DMS153 treated with DMSO at 0.1 percent for 48 hours (cell line): Measurements from ENCODE around the gene CALHM5.

Experiments used
- DNase-seq: peaks from one replicate; lab custom pipeline; 2025; ENCODE audit not compliant: unreplicated experiment; lab: John Stamatoyannopoulos, UW

Gene CALHM5

DNA sequence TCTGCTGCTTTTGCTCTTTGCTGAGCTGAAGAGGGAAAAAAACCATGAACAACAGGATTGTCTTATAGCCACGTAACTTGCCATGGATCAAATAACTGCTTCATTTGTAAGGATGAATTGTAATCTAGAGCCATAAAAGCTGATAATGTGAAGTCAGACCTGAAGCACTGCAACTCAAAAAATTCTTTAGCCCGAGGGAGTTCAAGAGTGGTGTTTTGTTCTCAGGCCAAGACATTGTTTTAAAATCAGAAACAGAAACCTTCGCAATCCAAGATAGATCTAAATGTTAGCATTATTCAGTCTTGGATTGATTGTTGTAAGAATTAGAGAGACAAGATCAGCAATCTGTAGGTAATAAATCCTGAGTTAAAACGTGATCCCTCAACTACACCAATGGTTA is 34.2 kb downstream of the CALHM5 start, which contains the start of gene TRAPPC3L:
TRAPPC3L (minus strand) TSS at position 34 of the 400 bp plus-strand sequence. CDS start 170 bp downstream, outside the sequence.
- DNase-seq = no peak

DNA sequence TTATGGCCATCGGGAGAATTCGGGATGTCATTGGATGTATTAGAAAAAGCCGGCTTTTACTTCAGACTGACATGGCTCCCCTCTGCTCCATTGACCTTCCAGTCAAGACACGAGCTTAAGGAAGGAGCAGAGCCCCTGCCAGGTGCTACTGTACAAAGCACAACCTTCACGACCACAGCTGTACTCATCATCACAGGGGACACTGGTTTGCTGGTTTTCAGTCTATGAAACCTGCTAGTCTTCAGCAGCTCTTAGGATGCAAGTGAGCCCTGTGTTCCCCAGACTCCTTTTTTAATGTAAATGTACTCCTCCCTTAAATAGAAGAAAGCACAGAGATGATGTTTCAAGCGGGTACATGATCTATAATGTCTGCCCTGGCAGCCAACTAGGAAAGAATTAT is 35.9 kb downstream of the CALHM5 start:
- no peak for DNase-seq

DNA sequence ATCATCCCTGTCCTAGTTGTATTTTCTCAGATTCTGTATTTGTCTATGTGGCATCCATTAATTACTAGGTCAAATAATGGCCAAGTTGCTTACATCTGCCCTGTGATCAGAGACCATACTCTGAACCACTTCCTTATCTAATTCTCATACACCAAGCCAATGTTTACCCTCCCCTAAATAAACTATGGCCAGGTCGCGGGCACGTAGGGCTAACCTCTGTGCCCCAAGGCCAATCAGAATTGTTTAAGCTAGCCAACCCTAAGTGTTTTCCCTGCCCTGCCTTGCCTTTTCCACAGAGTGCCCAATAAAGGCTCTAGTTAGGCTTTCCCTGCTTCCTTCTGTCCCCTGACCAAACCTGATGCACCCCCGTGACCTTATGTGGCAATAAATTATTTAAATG is 39.4 kb downstream of the CALHM5 start:
- no peak for DNase-seq

DNA sequence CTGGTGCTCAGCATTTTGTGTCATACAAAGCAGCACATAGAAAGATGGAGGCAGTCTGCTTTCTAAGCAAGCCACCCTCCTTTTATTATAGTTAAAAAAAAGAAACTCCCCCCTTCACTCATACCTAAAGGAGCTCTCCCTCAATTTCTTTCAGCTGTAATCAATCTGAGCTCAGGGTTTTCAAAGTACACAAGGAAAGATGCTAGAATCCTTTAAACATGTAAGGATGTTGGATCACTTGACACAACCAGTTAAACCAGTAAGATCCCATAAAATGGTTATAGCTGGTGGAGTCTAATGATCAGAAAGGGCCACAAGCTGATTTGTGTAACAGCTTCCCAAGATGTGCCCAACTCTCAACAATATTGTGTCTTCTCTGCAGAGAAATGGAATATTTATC is 42.0 kb downstream of the CALHM5 start, which contains the start of gene CALHM4:
CALHM4 (plus strand) TSS at position 301 of the 400 bp plus-strand sequence; CDS start at position 344, 43 bp downstream.
- no peak for DNase-seq

DNA sequence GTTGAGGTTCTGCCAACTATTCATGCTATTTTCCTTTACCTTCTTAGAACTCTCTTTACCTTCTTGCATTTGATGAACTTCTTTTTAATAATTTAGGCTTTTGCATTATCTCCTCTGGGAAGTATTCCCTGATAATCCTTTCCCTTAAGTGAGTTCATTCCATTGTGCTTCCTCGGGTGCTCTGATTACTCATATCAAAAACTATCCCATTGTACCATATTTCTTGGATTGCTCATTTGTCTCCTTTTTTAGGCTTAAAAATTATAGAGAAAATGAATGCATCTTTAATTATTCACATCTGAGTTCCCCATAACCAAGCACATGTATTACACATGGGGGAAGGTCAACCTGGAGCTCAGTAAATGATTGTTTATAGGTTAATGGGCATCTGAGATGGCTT is 44.6 kb downstream of the CALHM5 start:
- DNase-seq = no peak

DNA sequence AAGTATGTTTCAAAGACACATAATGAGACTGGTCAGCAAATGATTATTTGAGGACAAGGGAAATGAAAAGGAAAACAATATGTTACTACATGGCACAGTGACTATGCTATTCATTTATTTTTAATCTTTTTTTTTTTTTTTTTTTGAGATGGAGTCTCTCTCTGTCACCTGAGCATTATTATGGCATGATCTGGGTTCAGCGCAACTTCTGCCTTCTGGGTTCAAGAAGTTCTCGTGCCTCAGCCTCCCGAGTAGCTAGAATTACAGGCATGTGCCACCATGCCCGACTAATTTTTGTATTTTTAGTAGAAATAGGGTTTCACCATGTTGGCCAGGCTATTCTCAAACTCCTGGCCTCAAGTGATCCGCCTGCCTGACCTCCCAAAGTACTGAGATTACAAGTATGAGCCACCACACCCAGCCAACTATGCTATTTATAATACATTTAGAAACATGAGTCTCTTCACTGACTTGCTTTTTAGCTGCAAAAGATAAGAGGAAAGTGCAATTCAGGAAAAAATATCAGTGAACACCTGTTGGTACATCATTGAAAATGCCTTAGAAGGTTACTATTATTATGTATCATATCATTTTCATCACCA is 45.5 kb downstream of the CALHM5 start:
- DNase-seq = no peak

DNA sequence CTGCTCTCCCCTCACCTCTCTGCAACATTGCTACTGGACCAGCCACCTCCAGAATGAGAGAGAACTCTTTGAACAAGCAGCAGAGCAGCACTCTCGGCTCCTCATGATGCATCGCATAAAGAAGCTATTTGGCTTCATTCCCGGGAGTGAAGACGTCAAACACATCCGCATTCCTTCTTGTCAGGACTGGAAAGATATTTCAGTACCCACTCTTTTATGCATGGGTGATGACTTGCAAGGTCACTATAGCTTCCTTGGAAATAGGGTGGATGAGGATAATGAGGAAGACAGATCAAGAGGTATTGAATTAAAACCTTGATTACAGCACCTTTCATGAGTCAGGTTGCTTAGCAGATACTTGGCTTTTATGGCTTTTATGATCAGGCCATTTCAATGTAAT is 46.5 kb downstream of the CALHM5 start:
- peak; percentile 2 for DNase-seq

DNA sequence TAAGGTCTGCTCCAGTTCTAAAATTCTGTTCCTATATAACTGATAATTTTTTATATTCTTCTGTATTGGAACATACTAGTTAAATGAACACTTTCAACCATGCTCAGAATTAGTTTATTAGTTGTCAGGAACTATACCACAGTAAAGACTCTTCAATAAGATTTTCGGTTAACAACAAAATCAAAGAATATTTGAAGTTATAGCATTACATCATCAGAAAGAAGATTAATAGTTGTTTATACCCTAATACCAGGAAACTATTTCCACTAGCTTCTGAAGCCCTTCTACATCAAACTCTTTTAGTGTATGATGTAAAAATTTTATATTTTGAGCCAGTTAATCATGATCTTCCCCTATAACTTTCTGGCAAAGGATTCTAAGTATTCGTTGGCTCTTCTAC is 48.7 kb downstream of the CALHM5 start:
- DNase-seq = no peak

DNA sequence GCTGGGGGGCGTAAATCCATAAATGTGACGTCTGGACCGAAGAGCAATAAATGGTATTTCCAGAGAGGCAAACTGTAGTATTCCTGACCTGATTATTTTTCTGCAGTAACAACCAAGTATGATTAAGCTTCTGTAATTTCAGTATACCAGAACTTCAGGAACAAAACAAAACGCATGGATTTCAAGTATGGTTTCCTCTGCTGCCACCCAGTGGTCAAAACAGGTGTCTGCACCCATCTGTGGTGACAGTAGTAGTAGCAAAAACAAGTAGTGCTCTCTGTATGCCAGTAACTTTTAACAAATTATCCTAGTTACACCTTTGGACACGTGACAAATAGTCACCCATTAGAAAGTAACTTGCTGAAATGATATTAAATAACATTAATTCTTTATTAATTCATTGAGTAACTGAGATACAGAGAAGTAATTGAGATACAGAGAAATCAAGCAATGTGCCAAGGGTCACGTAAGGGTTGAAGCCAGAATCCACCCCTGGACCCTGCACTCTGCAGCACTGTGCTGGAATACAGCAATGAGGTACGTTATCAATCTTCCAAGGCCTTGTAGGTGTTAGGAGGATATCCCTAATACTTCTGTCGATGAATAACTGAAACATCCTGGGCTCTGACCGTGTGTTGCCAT is 50.1 kb downstream of the CALHM5 start:
- DNase-seq = peak; percentile 31

DNA sequence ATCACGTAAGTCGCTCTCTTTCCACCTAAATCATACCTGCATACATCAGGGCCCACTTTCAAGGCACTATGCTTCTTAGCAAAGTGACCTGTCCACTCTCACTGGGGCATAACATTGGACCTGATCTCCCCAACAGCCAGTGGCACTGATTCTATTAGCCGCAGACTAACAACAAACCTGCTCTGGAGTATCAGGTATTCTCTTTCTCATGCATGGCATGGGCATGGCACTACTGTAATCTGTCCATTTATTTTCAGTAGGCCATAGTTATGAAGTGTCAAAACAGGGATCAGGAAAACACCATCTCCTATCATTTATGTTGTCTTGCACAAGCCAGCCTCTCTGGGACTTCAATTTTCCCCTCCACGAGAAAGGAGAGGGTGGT is 50.6 kb downstream of the CALHM5 start:
- no peak for DNase-seq

DNA sequence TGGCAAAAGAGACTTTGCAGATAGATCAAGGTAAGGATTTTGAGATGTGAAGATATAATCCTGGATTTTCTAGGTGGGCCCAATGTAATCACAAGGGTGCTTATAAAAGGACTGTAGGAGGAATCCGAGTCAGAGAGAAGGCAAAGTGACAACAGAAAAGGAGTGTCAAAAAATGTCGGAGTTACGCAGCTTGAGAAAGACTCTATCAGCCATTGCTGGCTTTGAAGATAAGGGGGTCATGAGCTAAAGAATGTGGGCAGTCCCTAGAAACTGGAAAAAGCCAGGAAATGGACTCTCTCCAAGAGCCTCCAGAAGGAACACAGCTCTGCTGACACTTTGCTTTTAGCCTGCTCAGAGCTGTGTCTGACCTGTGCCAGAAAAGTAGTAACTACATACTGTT is 51.2 kb downstream of the CALHM5 start:
- DNase-seq = no peak

DNA sequence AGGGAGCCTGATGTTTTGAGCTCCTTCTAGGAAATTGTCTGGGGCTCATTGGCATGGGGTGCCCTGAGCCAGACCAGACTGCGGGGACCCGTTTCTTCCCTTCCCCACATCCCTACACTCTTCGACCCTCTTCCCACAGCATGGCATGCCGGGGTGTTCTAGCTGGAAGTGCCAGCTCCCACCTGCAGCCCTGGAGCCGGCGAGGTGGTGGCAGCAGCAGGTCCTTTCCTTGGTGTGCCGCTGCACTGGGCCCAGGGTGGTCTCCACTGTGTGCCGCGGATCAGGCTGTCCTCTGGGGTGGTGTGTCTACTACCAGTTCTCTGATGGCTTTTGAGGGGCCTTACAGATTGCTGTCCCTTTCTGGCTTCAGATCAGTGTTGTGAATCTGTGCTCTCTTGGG is 52.4 kb downstream of the CALHM5 start:
- no peak for DNase-seq

DNA sequence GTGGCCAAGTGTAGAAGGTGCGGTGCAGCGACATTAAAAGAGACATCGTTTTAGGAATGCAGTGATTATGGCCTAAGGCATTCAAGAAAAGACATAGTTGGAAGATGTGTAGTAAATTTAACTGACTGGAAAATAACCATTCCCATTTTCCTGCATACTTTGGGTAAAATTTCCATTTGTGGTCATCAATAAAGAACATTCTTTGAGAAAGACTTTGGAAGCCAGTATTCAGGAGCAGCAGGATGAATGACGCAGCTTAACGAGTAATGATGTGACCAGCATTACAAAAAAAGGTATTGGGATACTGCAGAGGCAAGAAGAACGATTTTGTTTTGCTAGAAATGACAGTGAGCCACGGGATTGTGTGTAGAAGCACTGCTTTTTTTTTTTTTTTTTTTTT is 52.9 kb downstream of the CALHM5 start:
- no peak for DNase-seq

DNA sequence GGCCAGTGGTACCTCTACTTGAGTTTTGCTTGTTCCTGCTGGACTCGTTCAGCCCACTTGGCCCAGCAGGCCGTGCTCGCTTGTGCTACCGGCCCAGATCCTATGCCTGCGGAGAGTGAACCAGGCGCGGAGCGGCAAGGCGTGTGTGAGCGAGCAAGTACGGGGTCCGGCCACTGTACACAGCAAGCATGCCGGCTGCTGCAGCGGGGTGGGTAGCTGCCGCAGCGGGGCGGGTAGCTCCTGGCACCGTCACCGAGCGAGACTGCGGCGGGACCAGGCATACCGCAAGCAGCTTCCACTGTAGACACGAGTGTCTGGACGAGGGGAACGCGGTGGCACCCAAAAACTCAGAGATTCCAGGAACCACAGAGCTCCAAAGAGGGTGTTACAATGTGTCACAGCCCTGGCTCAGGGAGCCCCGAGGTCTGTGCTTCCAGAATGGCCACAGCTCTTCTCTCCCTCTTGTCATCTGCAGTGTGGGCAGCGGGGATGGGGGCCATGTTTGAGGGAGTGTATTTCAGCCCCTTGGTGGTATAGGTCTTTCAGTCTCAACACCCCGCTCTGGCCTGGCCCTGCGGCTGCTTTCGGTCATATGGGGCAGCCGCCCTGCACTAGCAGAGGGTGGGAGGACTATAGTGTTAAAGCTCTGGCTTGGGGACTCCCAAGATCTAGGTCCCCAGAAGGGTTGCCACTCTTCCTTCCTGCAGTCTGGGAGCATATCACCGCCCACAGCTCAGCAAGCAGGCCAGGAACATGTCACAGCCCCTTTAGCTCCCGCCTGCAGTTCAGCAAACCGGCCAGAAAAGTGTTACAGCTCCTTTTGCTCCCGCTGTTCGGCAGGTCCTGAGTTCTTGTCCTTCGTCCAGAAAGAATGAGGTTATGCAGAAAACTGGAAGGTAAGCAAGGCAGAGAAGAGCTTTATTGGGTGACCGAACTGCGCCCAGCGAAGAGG is 53.8 kb downstream of the CALHM5 start:
- no peak for DNase-seq

DNA sequence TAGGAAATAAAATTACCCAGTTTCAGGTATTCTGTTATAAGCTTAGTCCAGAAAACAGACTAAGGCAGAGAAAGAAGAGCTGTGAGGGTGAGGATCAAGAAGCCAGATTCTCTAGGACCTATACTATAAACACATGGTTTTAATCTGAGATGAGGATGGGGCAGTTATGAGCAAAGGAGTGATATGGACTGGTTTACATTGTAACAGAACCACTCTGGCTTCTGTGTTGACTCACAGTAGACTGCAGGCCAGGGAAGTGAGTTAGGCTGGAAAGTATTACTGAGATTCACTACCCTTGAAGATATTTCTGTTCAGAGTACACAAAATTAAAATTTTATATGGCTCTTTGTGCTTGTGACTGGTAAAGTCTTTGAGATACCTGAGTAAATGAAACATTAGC is 56.7 kb downstream of the CALHM5 start:
- no peak for DNase-seq

DNA sequence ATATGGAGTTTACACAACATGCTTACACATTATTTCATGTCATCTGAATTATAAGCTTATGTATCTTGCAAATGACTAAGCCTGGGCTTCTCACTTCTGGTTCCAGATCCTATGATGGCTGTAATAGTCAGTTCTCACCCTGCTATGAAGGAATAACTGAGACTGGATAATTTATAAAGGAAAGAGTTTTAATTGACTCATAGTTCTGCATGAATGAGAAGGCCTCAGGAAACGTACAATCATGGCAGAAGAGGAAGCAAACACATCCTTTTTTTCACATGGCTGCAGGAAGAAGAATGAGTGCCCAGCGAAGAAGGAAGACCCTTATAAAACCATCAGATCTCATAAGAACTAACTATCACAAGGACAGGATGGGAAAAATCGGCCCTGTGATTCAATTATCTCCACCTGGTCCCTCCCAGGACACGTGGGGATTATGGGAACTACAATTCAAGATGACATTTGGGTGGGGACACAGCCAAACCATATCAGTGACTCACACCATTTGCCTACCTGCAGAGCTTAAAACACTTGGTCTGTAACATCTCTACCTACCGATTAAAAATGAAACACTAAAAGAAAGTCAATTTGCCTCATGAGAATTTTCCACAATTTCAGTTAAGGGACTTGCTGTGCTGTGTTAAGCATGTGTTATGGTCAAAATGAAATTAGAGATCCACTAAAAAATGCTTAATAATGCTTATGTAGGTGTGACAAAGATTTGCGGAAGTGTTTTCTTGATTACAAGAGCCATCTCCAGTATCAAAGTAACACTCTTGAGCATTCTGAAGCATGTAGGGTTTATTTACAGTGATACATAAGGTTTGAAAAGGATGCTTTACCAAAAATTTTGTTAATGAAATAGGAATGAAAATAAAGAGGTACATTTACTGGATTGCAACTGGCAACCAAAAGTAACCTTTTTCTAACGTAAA is 57.6 kb downstream of the CALHM5 start:
- no peak for DNase-seq

DNA sequence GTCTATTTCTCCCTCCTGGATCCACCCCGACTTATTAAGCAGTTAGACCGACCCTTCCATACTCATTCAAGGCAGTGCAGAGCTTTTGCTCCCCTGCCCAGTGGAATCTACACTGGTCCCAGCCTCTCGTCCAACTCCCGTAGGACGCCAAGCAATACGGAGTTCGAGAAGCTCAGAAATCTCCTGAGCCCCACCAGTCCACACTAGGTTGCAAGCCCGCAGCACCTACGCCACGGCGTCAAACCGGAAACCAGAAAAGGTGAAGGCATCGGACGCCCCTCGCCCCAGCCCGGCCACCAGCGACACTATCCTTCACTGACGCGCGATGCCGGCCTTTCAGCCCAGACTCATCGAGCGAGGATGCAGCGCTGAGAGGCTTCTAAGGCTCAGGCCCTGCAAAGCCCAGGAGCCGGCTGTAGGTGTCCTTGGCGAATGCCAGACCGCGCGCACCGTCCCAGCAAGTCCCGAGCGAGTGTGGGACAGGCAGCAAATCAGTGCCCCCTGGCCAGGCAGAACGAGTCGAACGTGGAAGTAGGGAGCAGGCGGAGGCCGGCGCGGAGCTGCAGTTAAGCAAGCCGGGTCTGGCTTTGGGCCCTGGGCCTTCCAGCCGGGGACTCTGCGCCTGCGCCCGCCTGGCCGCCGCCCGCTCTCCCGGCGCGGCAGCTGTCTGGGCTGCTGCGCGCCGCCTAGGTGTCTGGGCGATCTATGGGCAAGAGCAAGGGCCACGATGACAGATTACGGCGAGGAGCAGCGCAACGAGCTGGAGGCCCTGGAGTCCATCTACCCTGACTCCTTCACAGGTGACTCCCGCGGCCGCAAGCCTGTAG is 59.6 kb downstream of the CALHM5 start, which contains the start of gene RWDD1:
RWDD1 (plus strand) TSS at position 649 of the 827 bp plus-strand sequence; CDS start at position 728, 79 bp downstream.
- peak; percentile 93 for DNase-seq

DNA sequence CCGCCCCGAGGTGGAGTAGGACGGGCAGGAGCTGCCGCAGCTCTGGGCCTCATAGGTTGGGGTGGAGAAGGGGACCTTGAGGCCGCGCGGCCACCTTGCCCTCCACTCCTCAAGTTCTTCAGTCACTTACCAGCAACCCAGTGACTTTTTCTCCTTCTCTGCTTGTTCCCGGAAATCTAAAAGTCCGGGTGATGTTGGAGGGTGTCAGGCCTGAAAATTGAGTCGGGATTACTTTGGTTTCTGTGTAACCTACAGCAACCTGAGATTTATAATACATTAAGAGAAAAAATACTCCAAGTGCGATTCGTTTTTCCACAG is 60.2 kb downstream of the CALHM5 start:
- DNase-seq = no peak

DNA sequence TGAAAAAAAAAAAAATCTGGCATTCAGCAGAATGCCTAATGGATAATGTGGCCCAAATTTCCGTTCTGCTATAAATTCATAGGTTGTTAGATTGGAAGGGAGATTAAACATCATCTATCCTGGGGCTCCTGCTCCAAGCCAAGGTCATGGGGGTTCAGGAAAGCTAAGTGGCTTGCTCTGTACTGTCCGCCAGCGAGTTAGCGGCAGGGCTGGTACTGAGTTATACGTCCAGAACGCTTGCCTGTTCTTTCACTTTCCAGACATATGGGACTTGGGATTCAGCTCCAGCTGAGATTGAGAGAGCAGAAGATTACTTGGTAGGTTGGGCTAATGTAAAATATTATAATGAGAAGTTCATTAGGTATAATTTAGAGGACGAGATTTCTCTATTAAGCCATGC is 60.7 kb downstream of the CALHM5 start:
- no peak for DNase-seq
